ENCODE data around the gene ANKRD11.
"Not testable (repeated sequence)": the region's sequence is repeated elsewhere in the genome, so short reads cannot be mapped to it uniquely, and the experiment has no call there.

Gene ANKRD11

DNA sequence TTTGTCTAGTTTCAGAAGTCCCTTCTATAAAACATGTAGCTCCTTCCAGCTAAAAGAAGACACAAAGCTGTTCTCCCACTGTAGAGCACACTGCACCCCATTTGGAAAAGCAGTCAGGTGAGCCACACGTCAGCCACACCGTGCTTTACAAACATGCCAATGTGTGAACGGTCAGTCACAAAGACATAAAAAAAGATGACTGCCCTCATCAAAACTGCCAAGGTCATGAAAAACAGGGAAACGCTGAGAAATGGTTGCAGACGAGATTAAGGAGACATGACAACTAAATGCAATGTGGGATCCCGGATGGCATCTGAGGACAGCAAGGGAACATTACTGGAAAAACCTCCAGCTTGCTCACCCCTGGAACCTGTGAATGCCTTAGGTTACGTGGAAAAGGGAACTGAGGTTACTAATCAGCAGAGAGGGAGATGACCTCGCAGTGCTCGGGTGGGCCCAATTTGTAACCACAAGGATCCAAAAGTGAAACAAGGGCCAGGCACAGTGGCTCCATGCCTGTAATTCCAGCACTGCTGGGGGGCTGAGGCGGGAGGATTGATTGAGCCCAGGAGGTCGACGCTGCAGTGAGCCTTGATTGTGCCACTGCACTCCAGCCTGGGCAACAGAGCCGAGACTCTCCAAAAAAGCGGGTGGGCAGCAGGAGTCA is 8.1 kb downstream of the ANKRD11 start:
- DNase-seq (ENCODE audit: low spot score), result no peak

DNA sequence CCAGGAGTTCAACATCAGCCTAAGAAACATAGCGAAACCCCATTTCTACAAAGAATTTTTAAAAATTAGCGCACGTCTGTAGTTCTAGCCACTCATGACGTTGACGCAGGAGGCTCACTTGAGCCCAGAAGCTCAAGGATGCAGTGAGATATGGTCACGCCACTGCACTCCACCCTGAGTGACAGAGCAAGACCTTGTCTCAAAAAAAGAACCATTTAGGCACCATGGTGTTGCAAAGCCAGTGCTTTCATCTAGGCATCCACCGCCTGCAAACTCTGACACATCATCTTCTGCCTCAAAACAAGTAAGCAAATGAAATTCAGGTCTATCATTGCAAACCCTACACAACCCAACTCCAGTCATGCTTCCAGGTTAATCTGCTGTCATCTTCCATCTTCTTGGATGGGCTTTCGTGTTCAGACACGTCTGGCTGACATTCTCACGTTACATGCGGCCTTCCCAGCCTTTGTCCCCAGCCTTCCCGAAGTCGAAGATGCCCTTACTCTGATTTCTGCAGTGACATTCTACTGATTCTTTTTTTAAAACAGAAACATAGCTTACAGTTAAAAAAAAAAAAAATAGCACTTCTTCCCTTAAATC is 8.9 kb downstream of the ANKRD11 start:
- DNase-seq (ENCODE audit: low spot score), result no peak

DNA sequence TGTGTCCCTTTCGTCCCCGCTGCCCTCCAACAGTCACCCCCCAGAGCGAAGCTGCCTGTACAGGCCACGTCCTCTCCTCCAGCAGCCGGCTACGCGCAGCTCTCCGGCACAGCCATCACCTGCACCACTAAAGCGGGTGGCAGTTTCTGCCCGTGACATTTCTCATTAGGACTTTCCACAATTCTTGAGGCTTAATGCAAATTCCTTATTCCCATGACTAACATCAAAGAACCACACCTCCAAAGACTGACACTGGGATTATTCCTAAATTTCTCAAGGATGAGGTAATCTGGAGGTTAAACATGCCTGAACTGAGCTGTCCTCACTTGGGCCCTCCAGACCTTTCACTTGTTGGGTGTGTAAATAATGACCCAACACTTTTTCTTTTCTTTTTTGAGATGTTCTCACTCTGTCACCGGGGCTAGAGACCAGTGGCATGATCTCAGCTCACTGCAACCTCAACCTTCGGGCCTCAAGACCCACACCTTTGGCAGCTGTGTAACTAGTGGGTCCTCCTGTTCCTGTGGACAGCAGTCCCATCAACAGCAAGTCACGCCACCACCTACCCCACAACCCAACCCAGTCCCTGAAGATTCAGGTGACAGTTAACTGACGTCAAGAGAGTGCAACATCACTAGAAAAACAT is 11.7 kb downstream of the ANKRD11 start:
- DNase-seq (ENCODE audit: low spot score), result no peak

DNA sequence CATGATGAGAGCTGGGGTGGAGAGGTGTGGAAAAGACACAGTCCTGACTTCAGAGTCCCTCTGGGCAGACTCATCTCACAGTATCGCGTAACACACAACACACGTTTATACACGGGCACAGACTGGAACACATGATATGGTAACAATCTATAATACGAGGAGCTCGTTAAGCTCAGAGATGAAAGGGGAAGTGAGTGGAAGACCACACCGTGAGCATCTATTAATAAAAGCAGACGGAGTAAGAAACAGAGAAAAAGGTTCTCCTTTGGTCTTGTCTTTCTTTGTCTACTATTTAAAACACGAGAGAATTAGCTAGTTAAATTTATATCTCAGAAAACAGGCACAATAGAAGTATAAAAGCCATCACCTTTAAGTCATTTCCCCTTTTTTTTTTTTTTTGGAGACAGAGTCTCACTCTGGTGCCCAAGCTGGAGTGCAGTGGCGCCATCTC is 13.5 kb downstream of the ANKRD11 start:
- DNase-seq (ENCODE audit: low spot score), result no peak

DNA sequence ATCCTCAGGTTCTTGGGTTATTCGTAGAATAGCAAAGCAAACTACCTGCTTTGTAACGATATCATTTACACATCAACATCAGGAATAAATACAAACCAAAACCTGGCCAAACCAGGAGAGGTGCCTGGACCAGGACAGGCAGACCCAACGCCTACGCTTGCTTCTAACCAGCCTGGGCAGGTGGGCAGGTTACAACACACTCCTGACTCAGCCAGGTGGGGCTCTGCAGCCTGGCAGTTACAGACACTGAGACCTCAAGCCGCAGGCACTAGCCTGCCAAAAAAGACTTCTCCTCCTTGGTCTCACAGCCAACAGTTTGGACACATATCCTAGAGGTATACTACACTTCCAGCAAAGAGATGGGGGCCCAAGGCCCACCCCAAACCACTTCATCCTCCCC is 14.0 kb downstream of the ANKRD11 start:
- no peak for DNase-seq (ENCODE audit: low spot score)

DNA sequence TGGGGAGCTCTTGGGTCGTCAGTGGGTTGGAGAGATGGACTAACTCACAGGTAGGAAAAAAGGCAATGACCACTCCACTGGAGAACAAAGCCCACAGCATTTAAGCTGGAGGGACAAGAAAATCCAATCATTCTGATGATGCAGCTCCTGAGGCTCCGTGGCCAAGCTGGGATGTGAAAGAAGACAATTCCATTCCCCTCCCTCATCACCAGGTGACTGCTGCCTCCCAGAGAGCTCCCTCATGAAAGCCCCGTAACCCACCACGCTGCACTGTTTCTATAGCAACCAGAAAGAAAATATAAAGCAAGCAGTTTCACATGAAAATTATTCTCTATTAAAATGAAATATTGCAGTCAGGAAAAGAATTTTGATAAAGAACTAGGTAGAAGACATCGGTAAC is 15.2 kb downstream of the ANKRD11 start:
- DNase-seq (ENCODE audit: low spot score), result no peak

DNA sequence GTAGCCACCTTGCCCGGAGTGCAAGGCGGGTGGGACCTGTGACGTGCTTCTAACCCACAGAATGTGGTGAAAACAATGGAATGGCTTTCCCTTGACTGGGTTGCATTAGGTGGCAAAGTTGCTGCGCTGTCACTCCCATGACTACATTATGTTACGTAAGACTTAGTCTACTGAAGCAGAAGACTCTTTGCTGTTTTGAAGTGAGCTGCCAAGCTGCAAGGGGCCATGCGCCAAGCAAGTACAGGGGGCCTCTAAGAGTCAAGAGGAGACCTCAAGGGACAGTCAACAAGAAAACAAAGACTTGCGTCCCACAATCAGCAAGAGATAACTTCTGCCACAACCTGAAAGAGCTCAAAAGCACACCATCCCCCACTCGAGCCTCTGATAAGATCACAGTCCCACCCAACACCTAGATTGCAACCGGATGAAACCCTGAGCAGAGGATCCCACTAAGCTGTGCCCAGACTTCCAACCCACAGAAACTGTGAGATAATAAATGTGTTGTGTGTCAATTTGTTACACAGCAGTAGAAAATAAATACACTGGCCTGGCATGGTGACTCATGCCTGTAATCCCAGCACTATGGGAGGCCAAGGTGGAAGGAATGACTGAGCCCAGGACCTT is 16.5 kb downstream of the ANKRD11 start:
- DNase-seq (ENCODE audit: low spot score), result no peak

DNA sequence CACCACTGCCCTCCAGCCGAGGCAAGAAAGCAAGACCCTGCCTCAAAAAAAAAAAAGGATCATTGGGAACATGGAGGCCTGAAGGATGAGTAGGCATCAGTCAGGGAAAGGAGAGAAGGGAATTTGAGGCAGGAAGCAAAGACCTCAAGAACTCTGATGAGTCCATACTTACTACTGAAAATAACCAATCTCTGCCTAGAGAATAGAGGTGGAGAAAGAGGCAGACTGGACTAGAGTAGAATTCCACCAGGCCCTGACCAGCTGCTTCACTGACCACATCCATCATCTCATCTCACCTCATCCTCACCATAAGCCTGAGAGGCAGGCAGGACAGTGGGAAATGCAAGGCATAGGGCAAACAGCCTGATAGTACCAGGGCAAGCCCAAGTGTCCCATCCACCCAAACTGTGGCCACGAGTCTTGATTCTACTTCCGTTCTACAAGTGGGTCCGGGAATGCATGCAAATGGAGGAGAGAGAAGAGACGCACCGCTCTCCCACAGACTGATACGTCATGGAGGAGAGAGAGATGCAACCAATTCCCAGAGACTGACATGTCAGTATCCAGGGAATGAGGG is 17.1 kb downstream of the ANKRD11 start:
- DNase-seq (ENCODE audit: low spot score), result no peak

DNA sequence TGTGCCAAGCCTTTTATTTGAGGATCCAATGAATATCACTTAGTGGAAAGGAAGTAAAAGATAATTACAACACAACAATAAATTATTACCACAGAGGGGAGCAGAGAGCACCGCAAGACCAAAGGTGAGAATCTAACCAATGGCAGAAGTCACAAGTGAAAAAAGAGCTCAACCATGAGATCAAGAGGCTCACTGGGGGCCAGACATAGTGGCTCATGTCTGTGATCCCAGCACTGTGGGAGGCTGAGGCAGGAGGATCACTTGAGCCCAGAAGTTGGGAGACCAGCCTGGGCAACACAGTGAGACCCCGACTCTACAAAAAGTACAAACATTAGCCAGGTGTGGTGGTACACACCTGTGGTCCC is 17.7 kb downstream of the ANKRD11 start:
- DNase-seq (ENCODE audit: low spot score), result no peak

DNA sequence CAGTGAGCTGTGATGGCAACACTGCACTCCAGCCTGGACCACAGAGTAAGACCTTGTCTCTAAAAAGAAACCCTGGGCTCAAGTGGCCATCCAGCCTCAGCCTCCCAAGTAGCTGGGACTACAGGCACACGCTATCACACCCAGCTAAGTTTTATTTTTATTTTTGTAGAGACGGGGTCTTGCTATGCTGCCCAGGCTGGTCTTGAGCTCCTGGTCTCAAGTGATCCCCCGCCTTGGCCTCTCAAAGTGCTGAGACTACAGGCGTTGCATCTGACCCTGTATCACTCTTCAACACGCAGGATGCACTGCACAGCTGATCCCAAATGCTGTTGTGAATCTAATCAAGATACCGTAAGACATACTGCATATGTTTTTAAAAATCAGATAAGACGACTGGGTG is 23.0 kb downstream of the ANKRD11 start:
- no peak for DNase-seq (ENCODE audit: low spot score)

DNA sequence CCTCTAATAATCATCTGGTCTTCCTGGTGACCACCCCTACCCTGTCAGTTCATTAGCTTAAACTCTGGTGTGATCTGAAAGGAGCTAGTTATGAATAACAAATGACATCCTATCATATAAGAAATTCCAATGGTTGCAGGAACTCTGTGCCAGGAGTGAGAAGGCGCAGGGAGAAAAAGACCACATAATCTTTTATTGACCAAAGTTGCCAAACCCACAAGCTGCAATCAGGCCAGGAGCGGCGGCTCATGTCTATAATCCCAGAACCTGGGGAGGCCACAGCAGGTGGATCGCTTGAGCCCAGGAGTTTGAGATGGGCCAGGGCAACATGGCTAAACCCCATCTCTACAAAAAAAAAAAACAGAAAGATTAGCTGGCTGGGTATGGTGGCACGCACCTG is 23.4 kb downstream of the ANKRD11 start:
- no peak for DNase-seq (ENCODE audit: low spot score)

DNA sequence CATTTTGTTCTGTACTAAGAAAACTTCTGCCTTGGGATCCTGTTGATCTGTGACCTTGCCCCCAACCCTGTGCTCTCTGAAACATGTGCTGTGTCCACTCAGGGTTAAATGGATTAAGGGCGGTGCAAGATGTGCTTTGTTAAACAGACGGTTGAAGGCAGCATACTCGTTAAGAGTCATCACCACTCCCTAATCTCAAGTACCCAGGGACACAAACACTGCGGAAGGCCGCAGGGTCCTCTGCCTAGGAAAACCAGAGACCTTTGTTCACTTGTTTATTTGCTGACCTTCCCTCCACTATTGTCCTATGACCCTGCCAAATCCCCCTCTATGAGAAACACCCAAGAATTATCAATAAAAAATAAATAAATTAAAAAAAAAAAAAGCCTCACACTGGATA is 27.0 kb downstream of the ANKRD11 start:
- not testable (repeated sequence) for DNase-seq (ENCODE audit: low spot score)

DNA sequence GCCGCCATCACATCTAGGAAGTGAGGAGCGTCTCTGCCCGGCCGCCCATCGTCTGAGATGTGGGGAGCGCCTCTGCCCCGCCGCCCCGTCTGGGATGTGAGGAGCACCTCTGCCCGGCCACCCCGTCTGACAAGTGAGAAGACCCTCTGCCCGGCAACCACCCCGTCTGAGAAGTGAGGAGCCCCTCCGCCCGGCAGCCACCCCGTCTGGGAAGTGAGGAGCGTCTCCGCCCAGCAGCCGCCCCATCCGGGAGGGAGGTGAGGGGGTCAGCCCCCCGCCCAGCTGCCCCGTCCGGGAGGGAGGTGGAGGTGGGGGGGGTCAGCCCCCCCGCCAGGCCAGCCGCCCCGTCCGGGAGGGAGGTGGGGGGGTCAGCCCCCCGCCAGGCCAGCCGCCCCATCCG is 27.7 kb downstream of the ANKRD11 start:
- not testable (repeated sequence) for DNase-seq (ENCODE audit: low spot score)

DNA sequence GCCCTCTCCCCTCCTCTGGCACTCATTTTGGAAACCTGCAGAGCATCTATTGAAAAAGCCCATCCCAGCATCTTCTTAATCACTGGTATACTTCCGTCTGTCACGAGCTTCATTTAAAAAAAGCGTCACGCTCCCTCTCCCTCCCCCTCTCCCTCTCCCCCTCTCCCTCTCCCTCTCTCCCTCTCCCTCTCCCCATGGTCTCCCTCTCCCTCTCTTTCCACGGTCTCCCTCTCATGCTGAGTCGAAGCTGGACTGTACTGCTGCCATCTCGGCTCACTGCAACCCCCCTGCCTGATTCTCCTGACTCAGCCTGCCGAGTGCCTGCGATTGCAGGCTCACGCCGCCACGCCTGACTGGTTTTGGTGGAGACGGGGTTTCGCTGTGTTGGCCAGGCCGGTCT is 28.5 kb downstream of the ANKRD11 start:
- DNase-seq (ENCODE audit: low spot score), result not testable (repeated sequence)

DNA sequence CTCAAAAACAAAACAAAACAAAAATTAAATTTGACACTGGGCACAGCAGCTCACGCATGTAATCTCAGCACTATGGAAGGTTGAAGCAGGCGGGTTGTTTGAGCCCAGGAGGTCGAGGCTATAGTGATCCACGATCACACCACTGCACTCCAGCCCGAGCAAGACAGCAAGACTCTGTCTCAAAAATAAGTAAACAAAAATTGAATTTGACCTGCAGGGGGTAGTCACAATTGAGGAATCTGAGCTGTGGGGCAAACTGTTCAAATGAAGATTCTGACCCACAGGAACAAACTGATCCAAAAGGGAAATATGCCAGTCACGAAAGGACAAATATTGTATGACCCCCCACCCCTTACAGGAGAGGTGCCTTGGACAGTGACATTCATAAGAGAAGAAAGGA is 29.8 kb downstream of the ANKRD11 start:
- DNase-seq (ENCODE audit: low spot score), result no peak

DNA sequence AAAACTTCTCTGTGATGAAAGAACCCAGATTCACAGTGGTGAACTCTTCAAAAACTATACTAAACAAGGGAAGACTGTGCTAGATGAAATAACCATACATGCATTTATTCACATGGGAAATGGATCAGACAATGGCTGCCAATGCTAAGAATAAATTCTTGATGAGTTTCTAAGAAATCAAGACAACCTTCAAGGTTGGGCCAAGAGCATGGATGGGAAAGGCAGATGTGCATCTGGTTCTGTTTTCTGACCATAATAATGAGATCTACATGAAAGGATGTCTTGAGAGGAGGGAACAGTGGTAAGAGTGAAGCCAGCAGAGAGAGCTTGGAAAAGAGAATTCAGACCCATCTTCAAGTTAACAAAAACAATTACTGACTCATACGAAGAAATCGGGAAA is 31.4 kb downstream of the ANKRD11 start:
- DNase-seq (ENCODE audit: low spot score), result no peak

DNA sequence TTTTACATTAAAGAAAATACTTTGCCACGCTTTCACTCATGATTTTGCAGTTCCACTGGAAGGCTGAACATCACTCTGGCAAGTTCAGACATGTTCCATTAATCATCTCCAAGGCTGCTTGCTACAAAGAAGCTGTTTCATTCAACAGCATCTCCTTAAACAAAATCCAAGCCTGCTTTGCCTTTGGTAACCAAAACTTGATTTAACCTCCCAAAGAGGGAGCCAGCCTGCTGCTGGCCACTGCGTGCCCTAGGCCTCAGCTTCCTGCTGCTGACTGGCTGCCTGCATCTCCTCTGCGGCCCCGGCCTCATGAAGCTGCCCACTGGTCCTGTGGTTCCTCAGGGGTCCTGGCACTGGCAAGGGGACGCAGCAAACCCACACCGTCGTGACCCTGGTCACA is 31.8 kb downstream of the ANKRD11 start:
- no peak for DNase-seq (ENCODE audit: low spot score)

DNA sequence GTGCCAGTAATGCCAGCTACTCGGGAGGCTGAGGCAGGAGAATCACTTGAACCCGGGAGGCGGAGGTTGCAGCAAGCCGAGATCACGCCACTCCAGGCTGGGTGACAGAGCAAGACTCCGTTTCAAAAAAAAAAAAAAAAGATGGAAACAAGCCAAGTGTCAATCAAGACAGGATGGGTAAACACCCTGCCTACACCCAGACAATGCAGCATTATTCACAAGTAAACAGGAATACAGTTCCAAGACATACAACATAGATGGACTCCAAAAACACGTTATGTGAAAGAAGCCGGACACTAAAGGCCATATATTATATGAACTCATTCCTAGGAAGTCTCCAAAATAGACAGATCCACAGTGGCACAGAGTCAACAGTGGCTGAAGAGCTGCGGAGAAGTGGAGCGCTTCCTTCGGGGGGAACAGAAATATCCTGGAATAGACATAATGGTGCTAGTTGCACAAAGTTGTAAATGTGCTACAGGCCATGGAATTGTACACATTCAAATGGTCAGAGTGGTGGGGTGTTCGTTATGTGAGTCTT is 33.9 kb downstream of the ANKRD11 start:
- no peak for DNase-seq (ENCODE audit: low spot score)

DNA sequence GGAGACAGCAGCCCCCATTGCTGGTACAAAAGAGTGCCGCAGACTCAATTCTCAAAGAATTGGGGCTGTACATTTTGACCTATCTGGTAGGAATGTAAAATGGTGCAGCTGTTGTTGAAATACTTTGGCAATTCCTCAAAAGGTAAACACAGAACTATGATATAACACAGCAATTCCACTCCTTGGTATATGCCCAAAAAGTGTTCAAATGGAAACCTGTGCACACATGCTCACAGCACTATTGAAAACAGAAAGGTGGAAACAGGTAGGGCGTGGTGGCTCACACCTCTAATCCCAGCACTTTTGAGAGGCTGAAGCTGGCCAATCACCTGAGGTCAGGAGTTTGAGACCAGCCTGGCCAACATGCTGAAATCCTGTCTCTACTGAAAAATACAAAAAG is 34.7 kb downstream of the ANKRD11 start:
- no peak for DNase-seq (ENCODE audit: low spot score)

DNA sequence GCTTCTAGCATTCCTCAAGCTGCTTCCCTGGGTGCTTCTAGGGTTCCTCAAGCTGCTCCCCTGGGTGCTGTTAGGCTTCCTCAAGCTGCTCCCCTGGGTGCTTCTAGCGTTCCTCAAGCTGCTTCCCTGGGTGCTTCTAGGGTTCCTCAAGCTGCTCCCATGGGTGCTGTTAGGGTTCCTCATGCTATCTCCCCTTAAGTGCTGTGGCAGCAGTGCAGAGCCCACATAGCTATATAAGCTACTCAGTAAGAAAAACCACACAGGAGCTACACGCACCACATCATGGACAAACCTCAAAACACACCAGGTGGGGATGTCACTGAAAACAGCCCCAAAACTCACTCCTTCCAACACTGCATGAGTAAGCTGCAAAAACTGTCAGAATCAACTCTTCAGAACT is 35.2 kb downstream of the ANKRD11 start:
- DNase-seq (ENCODE audit: low spot score), result no peak

DNA sequence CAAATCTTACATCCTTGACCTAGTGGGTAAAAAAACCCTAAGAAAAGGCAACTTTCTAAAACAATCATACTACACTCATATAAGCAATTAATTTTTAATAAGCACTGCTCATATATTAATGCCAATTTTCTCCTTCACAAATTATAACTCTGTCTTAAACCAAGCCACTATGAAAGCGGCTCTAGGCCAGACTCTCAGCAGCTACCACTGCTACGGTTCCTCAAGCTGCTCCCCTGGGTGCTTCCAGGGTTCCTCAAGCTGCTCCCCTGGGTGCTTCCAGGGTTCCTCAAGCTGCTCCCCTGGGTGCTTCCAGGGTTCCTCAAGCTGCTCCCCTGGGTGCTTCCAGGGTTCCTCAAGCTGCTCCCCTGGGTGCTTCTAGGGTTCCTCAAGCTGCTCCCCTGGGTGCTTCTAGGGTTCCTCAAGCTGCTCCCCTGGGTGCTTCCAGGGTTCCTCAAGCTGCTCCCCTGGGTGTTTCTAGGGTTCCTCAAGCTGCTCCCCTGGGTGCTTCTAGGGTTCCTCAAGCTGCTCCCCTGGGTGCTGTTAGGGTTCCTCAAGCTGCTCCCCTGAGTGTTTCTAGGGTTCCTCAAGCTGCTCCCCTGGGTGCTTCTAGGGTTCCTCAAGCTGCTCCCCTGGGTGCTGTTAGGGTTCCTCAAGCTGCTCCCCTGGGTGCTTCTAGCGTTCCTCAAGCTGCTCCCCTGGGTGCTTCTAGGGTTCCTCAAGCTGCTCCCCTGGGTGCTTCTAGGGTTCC is 35.8 kb downstream of the ANKRD11 start:
- DNase-seq (ENCODE audit: low spot score), result not testable (repeated sequence)
